ENCODE results near the gene HACL1.

DNA sequence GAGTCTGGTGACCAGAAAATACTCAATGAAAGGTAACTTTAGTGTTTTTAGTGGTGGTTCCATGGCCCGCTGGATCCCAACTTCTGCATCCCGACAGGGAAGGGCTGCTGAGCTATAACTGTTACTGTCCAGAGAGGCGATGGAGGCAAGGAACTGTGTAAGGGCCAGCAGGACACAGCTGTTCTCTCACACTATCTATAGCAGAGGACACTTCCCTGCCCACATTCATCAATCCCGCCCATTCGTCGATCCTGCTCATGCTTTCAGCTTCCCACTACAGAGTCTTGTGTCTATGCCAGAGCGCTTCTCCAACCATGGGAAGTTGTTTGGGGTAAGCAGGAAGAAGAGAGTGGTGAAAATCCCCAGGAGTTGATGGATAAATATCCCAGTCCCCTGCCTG is 88.3 kb downstream of the HACL1 start:
- TF ChIP-seq, protein P1, sequence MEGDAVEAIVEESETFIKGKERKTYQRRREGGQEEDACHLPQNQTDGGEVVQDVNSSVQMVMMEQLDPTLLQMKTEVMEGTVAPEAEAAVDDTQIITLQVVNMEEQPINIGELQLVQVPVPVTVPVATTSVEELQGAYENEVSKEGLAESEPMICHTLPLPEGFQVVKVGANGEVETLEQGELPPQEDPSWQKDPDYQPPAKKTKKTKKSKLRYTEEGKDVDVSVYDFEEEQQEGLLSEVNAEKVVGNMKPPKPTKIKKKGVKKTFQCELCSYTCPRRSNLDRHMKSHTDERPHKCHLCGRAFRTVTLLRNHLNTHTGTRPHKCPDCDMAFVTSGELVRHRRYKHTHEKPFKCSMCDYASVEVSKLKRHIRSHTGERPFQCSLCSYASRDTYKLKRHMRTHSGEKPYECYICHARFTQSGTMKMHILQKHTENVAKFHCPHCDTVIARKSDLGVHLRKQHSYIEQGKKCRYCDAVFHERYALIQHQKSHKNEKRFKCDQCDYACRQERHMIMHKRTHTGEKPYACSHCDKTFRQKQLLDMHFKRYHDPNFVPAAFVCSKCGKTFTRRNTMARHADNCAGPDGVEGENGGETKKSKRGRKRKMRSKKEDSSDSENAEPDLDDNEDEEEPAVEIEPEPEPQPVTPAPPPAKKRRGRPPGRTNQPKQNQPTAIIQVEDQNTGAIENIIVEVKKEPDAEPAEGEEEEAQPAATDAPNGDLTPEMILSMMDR (IDR thresholded peaks at IDR 0.05; ENCODE audit: poor library complexity): no peak
- TF ChIP-seq EZH2phosphoT487 (IDR thresholded peaks at IDR 0.05; ENCODE audit: low read depth, severe bottlenecking, unreplicated experiment): no peak

All from hepatocyte (in vitro differentiated cells).